Measurements from ENCODE around the gene MLH1.

GRCh38 chr3:37024820-37025405 lies 31.6 kb downstream of the MLH1 start:
- TF ChIP-seq YY1 (IDR thresholded peaks at IDR 0.05; ENCODE audit: insufficient read depth, insufficient read length) (no peak), ZNF274 (IDR thresholded peaks at IDR 0.05; ENCODE audit: low read depth, low read length) (no peak), SUZ12 (IDR thresholded peaks at IDR 0.05; ENCODE audit: extremely low read depth, insufficient read depth, insufficient read length) (no peak)
